GM18526 (cell line): ENCODE results near the gene SETD6.

Source experiments
- POLR2A ChIP-seq: IDR thresholded peaks from 3 replicates; pipeline ENCODE4 v1.6.1; 2011; ENCODE audit not compliant: insufficient read length; ENCODE audit errors: extremely low read depth

Gene SETD6

GRCh38 chr16:58515125-58515870 lies at the start of gene SETD6:
Gene SETD6 (plus strand): TSS chr16:58515517. CDS start chr16:58515538, 21 bp downstream.
- peak; percentile 68 for TF ChIP-seq POLR2A

GRCh38 chr16:58465817-58466216 lies 49.5 kb upstream of the SETD6 start:
- TF ChIP-seq POLR2A = no peak

- no peak for TF ChIP-seq POLR2A
Observed at GRCh38 chr16:58466396-58466795, 48.9 kb upstream of the SETD6 start.

- TF ChIP-seq POLR2A = no peak
Observed at GRCh38 chr16:58467905-58468304, 47.4 kb upstream of the SETD6 start.

- TF ChIP-seq POLR2A = no peak
Observed at GRCh38 chr16:58471209-58471975, 43.9 kb upstream of the SETD6 start.

GRCh38 chr16:58472266-58472665 lies 43.1 kb upstream of the SETD6 start:
- TF ChIP-seq POLR2A = no peak

GRCh38 chr16:58472827-58473226 lies 42.5 kb upstream of the SETD6 start:
- TF ChIP-seq POLR2A = no peak

- no peak for TF ChIP-seq POLR2A
Observed at GRCh38 chr16:58474296-58474695, 41.0 kb upstream of the SETD6 start.

- no peak for TF ChIP-seq POLR2A
Observed at GRCh38 chr16:58475091-58475619, 40.2 kb upstream of the SETD6 start.

- no peak for TF ChIP-seq POLR2A
Observed at GRCh38 chr16:58476791-58477190, 38.5 kb upstream of the SETD6 start.

GRCh38 chr16:58478427-58478826 lies 36.9 kb upstream of the SETD6 start:
- no peak for TF ChIP-seq POLR2A

- no peak for TF ChIP-seq POLR2A
Observed at GRCh38 chr16:58481226-58481869, 34.0 kb upstream of the SETD6 start.

GRCh38 chr16:58481931-58482330 lies 33.4 kb upstream of the SETD6 start:
- no peak for TF ChIP-seq POLR2A

- TF ChIP-seq POLR2A = no peak
Observed at GRCh38 chr16:58485184-58485887, 30.0 kb upstream of the SETD6 start.
